Fibroblast of lung (primary cell): Measurements from ENCODE around the gene ZNF507. TPM values are rescaled to one million over a fixed set of nuclear protein-coding genes. Genes with fewer than 3 reads are reported as not detected.

Experiments used
- DNase-seq, 2 donors: peaks; one replicate each; pipeline versions ENCODE4 v3.0.0 to v3.0.0-alpha.2; 2010; ENCODE audit warnings: low read depth in 2 of 2
- H2AFZ ChIP-seq: 2 replicates; pipeline ENCODE4 v1.5.1; 2012; ENCODE audit warnings: low read length, control low read depth, inconsistent platforms
- H3K27ac ChIP-seq: 2 replicates; pipeline ENCODE4 v1.5.1; 2011; ENCODE audit warnings: low read length, control low read depth; ENCODE audit not compliant: insufficient read depth
- H3K27me3 ChIP-seq: 2 replicates; pipeline ENCODE4 v1.5.1; 2011; ENCODE audit warnings: mild to moderate bottlenecking, low read length; ENCODE audit not compliant: control insufficient read depth, insufficient read depth
- H3K36me3 ChIP-seq: 2 replicates; pipeline ENCODE4 v1.5.1; 2011; ENCODE audit warnings: low read length; ENCODE audit not compliant: control insufficient read depth, insufficient read depth
- H3K4me1 ChIP-seq: 2 replicates; pipeline ENCODE4 v1.5.1; 2011; ENCODE audit warnings: low read length; ENCODE audit not compliant: control insufficient read depth, insufficient read depth; ENCODE audit errors: extremely low read depth
- H3K4me2 ChIP-seq: 2 replicates; pipeline ENCODE4 v1.5.1; 2011; ENCODE audit warnings: low read length, control low read depth; ENCODE audit not compliant: insufficient read depth; ENCODE audit errors: extremely low read depth
- H3K4me3 ChIP-seq, 4 experiments: fragments of 200-600 bp in 1 of 4; sonication (generic) in 1 of 4; replicated peaks in 1 of 4; 2 replicates each; pipeline ENCODE4 v1.5.1; 2011 to 2016; ENCODE audit warnings: low read length in 4 of 4, low read depth in 3 of 4, mild to moderate bottlenecking in 3 of 4, control low read depth in 2 of 4, inconsistent platforms in 1 of 4, mixed read lengths in 1 of 4; ENCODE audit not compliant: insufficient read depth in 1 of 4; ENCODE audit errors: control extremely low read depth in 1 of 4
- H3K79me2 ChIP-seq: 2 replicates; pipeline ENCODE4 v1.5.1; 2012; ENCODE audit warnings: mild to moderate bottlenecking, low read length, inconsistent platforms; ENCODE audit not compliant: control insufficient read depth, insufficient read depth
- H3K9ac ChIP-seq: 2 replicates; pipeline ENCODE4 v1.5.1; 2011; ENCODE audit warnings: mild to moderate bottlenecking, low read length, control low read depth; ENCODE audit not compliant: insufficient read depth
- H3K9me3 ChIP-seq: 2 replicates; pipeline ENCODE4 v1.5.1; 2012; ENCODE audit warnings: low read depth, low read length; ENCODE audit not compliant: control insufficient read depth, insufficient read depth
- H4K20me1 ChIP-seq: 2 replicates; pipeline ENCODE4 v1.5.1; 2011; ENCODE audit warnings: low read length; ENCODE audit not compliant: control insufficient read depth, insufficient read depth; ENCODE audit errors: extremely low read depth
- EZH2 ChIP-seq: IDR thresholded peaks from 2 replicates; pipeline ENCODE4 v1.5.1; 2012; ENCODE audit warnings: low read length, control low read depth, mild to moderate bottlenecking; ENCODE audit errors: missing control alignments
- polyA plus RNA-seq, 2 donors: library from polyadenylated mRNA; depleted of rRNA in 1 of 2; stranded (reverse) in 1 of 2; unstranded in 1 of 2; fragments of >200 nt; gene quantifications; 2 replicates each; pipeline ENCODE4 v1.2.1, GENCODE V29; 2011 to 2012; ENCODE audit warnings: missing spikeins in 1 of 2
- total RNA-seq: library from RNA; depleted of rRNA; stranded (reverse); fragments of >200 nt; gene quantifications from 2 replicates; pipeline ENCODE4 v1.2.1, GENCODE V29; 2014
- TF ChIP-seq, protein P1 (sequence below), 2 donors: IDR thresholded peaks in 1 of 2; conservative IDR thresholded peaks in 1 of 2; 1 replicate in 1 of 2; 2 replicates in 1 of 2; pipeline ENCODE4 v1.5.1; 2011 to 2012; ENCODE audit warnings: low read length in 2 of 2, control low read depth in 1 of 2, inconsistent platforms in 1 of 2, low read depth in 1 of 2, mild to moderate bottlenecking in 1 of 2

The ZNF507 gene
- total and polyA plus RNA-seq, 2 donors (not counting 1 experiment from before 2014, with no cell fraction given) = 12.1 to 17.8 TPM

DNA sequence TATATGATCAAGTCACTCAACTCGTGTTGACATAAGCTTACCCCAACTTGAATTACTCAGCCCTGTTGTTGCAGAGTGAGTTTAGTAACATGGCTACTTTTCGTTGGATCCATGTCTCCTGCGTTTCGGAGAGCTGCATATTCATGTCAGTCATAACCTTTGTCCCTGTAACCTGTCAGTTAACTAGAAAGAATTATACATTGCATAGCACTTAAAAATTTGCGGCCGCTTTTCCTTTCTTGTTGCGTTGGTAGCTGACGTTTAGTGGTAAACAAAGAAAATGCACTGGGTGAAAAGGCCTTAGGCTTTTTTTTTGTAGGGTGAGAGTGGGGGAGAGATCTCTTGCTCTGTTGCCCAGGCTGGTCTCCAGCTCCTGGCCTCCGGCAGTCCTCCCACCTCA lies 14.2 kb downstream of the ZNF507 start:
- no peak for DNase-seq
- no peaks in the 10 kb centered on the region for H3K4me1 ChIP-seq
- no peaks in the 10 kb centered on the region for H4K20me1 ChIP-seq
- H3K4me3 ChIP-seq = no peak overlapping the region
- H2AFZ ChIP-seq = no peak overlapping the region
- peaks cover 6% of the 10 kb centered on the region for H3K36me3 ChIP-seq
- peaks cover 11% of the 10 kb centered on the region for H3K79me2 ChIP-seq
- H3K27me3 ChIP-seq = no peaks in the 10 kb centered on the region
- H3K9me3 ChIP-seq = no peaks in the 10 kb centered on the region
- no peak overlapping the region for H3K4me2 ChIP-seq
- H3K27ac ChIP-seq = no peak overlapping the region
- TF ChIP-seq, protein P1, sequence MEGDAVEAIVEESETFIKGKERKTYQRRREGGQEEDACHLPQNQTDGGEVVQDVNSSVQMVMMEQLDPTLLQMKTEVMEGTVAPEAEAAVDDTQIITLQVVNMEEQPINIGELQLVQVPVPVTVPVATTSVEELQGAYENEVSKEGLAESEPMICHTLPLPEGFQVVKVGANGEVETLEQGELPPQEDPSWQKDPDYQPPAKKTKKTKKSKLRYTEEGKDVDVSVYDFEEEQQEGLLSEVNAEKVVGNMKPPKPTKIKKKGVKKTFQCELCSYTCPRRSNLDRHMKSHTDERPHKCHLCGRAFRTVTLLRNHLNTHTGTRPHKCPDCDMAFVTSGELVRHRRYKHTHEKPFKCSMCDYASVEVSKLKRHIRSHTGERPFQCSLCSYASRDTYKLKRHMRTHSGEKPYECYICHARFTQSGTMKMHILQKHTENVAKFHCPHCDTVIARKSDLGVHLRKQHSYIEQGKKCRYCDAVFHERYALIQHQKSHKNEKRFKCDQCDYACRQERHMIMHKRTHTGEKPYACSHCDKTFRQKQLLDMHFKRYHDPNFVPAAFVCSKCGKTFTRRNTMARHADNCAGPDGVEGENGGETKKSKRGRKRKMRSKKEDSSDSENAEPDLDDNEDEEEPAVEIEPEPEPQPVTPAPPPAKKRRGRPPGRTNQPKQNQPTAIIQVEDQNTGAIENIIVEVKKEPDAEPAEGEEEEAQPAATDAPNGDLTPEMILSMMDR (conservative IDR thresholded peaks at IDR 0.05 in 1 of 2, IDR thresholded peaks at IDR 0.05 in 1 of 2; ENCODE audit: low read depth in 1 of 2, low read length in 2 of 2) = no peak
- no peak for TF ChIP-seq EZH2
- no peak overlapping the region for H3K9ac ChIP-seq

- H3K79me2 ChIP-seq = peaks cover 16% of the 10 kb centered on the region
- H4K20me1 ChIP-seq = no peaks in the 10 kb centered on the region
Measured at GRCh38 chr19:32361574-32362317, 16.3 kb downstream of the ZNF507 start.

GRCh38 chr19:32362318-32362691 lies 16.9 kb downstream of the ZNF507 start:
- Histone ChIP-seq H3K9ac (no peak overlapping the region), H3K4me3 (no peak overlapping the region), H3K4me2 (no peak overlapping the region), H2AFZ (no peak overlapping the region), H3K79me2 (peaks cover 16% of the 10 kb centered on the region), H3K36me3 (peaks cover 2% of the 10 kb centered on the region), H3K27ac (no peak overlapping the region), H3K9me3 (no peaks in the 10 kb centered on the region), H4K20me1 (no peaks in the 10 kb centered on the region), H3K27me3 (no peaks in the 10 kb centered on the region), H3K4me1 (no peaks in the 10 kb centered on the region)
- no peak for DNase-seq
- TF ChIP-seq, protein P1 (conservative IDR thresholded peaks at IDR 0.05 in 1 of 2, IDR thresholded peaks at IDR 0.05 in 1 of 2; ENCODE audit: low read depth in 1 of 2, low read length in 2 of 2) = no peak
- no peak for TF ChIP-seq EZH2

More at GRCh38 chr19:32361574-32362317, 16.3 kb downstream of the ZNF507 start:
- Histone ChIP-seq H3K4me2 (no peak overlapping the region), H3K4me1 (no peaks in the 10 kb centered on the region), H3K27ac (no peak overlapping the region), H3K4me3 (no peak overlapping the region), H3K27me3 (no peaks in the 10 kb centered on the region), H3K9ac (no peak overlapping the region), H3K36me3 (peaks cover 2% of the 10 kb centered on the region), H3K9me3 (no peaks in the 10 kb centered on the region), H2AFZ (no peak overlapping the region)
- TF ChIP-seq, protein P1 (conservative IDR thresholded peaks at IDR 0.05 in 1 of 2, IDR thresholded peaks at IDR 0.05 in 1 of 2; ENCODE audit: low read depth in 1 of 2, low read length in 2 of 2) = no peak
- TF ChIP-seq EZH2 = no peak
- no peak for DNase-seq
